MM.1S (cell line): ENCODE measurements around the gene ARPIN.
"Not testable (repeated sequence)": the region's sequence is repeated elsewhere in the genome, so short reads cannot be mapped to it uniquely, and the experiment has no call there.

Experiments
- CTCF ChIP-seq: fragments of 300-600 bp; sonication (generic); IDR thresholded peaks from 2 replicates; pipeline ENCODE4 v1.5.1; 2016; ENCODE audit warnings: antibody characterized with exemption, low read length, mixed read lengths
- EZH2 ChIP-seq: fragments of 300-600 bp; sonication (generic); optimal IDR thresholded peaks from 2 replicates; pipeline ENCODE3; 2017; ENCODE audit warnings: low read depth, mild to moderate bottlenecking, antibody characterized with exemption, low read length, mixed read lengths

DNA sequence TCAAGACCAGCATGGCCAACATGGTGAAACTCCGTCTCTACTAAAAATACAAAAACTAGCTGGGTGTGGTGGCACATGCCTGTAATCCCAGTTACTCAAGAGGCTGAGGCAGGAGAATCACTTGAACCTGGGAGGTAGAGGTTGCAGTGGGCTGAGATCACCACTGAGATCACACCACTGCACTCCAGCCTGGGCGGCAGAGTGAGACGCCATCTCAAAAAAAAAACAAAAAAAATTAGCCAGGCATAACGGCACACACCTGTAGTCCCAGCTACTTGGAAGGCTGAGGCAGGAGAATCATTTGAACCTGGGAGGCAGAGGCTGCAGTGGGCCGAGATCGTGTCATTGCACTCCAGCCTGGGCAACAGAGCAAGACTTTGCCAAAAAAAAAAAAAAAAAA lies 31.0 kb upstream of the ARPIN start:
- not testable (repeated sequence) for TF ChIP-seq CTCF, EZH2
